ENCODE results near the gene POLG2.

The POLG2 gene

GRCh38 chr17:64537488-64537887, 40.6 kb upstream of the POLG2 start:
- no peak for TF ChIP-seq CTCF (IDR thresholded peaks at IDR 0.05; ENCODE audit: poor library complexity, severe bottlenecking)
- H3K4me3 ChIP-seq (ENCODE audit: severe bottlenecking) = no peak overlapping the region
- ATAC-seq (ENCODE audit: low read depth) = no peak
- H3K27ac ChIP-seq (ENCODE audit: poor library complexity, severe bottlenecking) = no peak overlapping the region
- DNase-seq (ENCODE audit: low spot score) = no peak
- H3K27me3 ChIP-seq (ENCODE audit: insufficient read depth, poor library complexity, severe bottlenecking) = no peaks in the 10 kb centered on the region
- peaks cover 84% of the 10 kb centered on the region for H3K36me3 ChIP-seq (ENCODE audit: low read depth)
- H3K9me3 ChIP-seq (ENCODE audit: severe bottlenecking) = no peaks in the 10 kb centered on the region
- no peaks in the 10 kb centered on the region for H3K4me1 ChIP-seq (ENCODE audit: insufficient read depth, poor library complexity, severe bottlenecking)

GRCh38 chr17:64536913-64537312, 40.1 kb upstream of the POLG2 start:
- H3K27me3 ChIP-seq (ENCODE audit: insufficient read depth, poor library complexity, severe bottlenecking) = no peaks in the 10 kb centered on the region
- no peak for ATAC-seq (ENCODE audit: low read depth)
- TF ChIP-seq CTCF (IDR thresholded peaks at IDR 0.05; ENCODE audit: poor library complexity, severe bottlenecking) = no peak
- H3K4me1 ChIP-seq (ENCODE audit: insufficient read depth, poor library complexity, severe bottlenecking) = no peaks in the 10 kb centered on the region
- H3K9me3 ChIP-seq (ENCODE audit: severe bottlenecking) = no peaks in the 10 kb centered on the region
- no peak overlapping the region for H3K27ac ChIP-seq (ENCODE audit: poor library complexity, severe bottlenecking)
- H3K36me3 ChIP-seq (ENCODE audit: low read depth) = peaks cover 84% of the 10 kb centered on the region
- no peak overlapping the region for H3K4me3 ChIP-seq (ENCODE audit: severe bottlenecking)
- no peak for DNase-seq (ENCODE audit: low spot score)

GRCh38 chr17:64535357-64535756, 38.5 kb upstream of the POLG2 start:
- Histone ChIP-seq H3K9me3 (ENCODE audit: severe bottlenecking) (no peaks in the 10 kb centered on the region), H3K27me3 (ENCODE audit: insufficient read depth, poor library complexity, severe bottlenecking) (no peaks in the 10 kb centered on the region), H3K36me3 (ENCODE audit: low read depth) (peaks cover 93% of the 10 kb centered on the region), H3K4me1 (ENCODE audit: insufficient read depth, poor library complexity, severe bottlenecking) (no peaks in the 10 kb centered on the region), H3K4me3 (ENCODE audit: severe bottlenecking) (no peak overlapping the region), H3K27ac (ENCODE audit: poor library complexity, severe bottlenecking) (no peak overlapping the region)
- no peak for ATAC-seq (ENCODE audit: low read depth)
- no peak for DNase-seq (ENCODE audit: low spot score)
- no peak for TF ChIP-seq CTCF (IDR thresholded peaks at IDR 0.05; ENCODE audit: poor library complexity, severe bottlenecking)

- DNase-seq (ENCODE audit: low spot score) (no peak), ATAC-seq (ENCODE audit: low read depth) (peak; percentile 38; the same call in 1 of the 3 replicates)
- no peaks in the 10 kb centered on the region for H3K9me3 ChIP-seq (ENCODE audit: severe bottlenecking)
- no peak overlapping the region for H3K27ac ChIP-seq (ENCODE audit: poor library complexity, severe bottlenecking)
- no peaks in the 10 kb centered on the region for H3K27me3 ChIP-seq (ENCODE audit: insufficient read depth, poor library complexity, severe bottlenecking)
- H3K36me3 ChIP-seq (ENCODE audit: low read depth) = peaks cover 97% of the 10 kb centered on the region
- H3K4me1 ChIP-seq (ENCODE audit: insufficient read depth, poor library complexity, severe bottlenecking) = no peaks in the 10 kb centered on the region
- peak; percentile 19 for TF ChIP-seq CTCF (IDR thresholded peaks at IDR 0.05; ENCODE audit: poor library complexity, severe bottlenecking)
- H3K4me3 ChIP-seq (ENCODE audit: severe bottlenecking) = no peak overlapping the region
These were observed 37.3 kb upstream of the POLG2 start for GRCh38 chr17:64534187-64534586.

- DNase-seq (ENCODE audit: low spot score) = no peak
- TF ChIP-seq CTCF (IDR thresholded peaks at IDR 0.05; ENCODE audit: poor library complexity, severe bottlenecking) = no peak
- H3K4me3 ChIP-seq (ENCODE audit: severe bottlenecking) = no peak overlapping the region
- no peak; the same call in 2 of the 3 replicates for ATAC-seq (ENCODE audit: low read depth)
- no peaks in the 10 kb centered on the region for H3K9me3 ChIP-seq (ENCODE audit: severe bottlenecking)
- peaks cover 97% of the 10 kb centered on the region for H3K36me3 ChIP-seq (ENCODE audit: low read depth)
- H3K4me1 ChIP-seq (ENCODE audit: insufficient read depth, poor library complexity, severe bottlenecking) = no peaks in the 10 kb centered on the region
- no peak overlapping the region for H3K27ac ChIP-seq (ENCODE audit: poor library complexity, severe bottlenecking)
- H3K27me3 ChIP-seq (ENCODE audit: insufficient read depth, poor library complexity, severe bottlenecking) = no peaks in the 10 kb centered on the region
These were observed 36.9 kb upstream of the POLG2 start for GRCh38 chr17:64533784-64534183.
